SK-N-SH (cell line): Measurements from ENCODE around the gene KLF16.

Experiments used
- ELF1 ChIP-seq: IDR thresholded peaks from 2 replicates; pipeline ENCODE4 v1.4.0; 2012
- EP300 ChIP-seq, 2 experiments: IDR thresholded peaks; 2 replicates each; pipeline versions ENCODE4 v1.4.0 to v1.6.1; 2012; ENCODE audit warnings: borderline replicate concordance in 1 of 2, low read depth in 1 of 2, low read length in 1 of 2
- TF ChIP-seq, protein P1 (sequence below): IDR thresholded peaks from 2 replicates; pipeline ENCODE4 v1.6.1; 2012; ENCODE audit warnings: mild to moderate bottlenecking, low read depth, low read length, moderate library complexity
- TF ChIP-seq, protein P2 (sequence below): fragments of 200-600 bp; sonication (generic); IDR thresholded peaks from 2 replicates; pipeline ENCODE4 v1.6.1; 2017; ENCODE audit warnings: antibody characterized with exemption, mild to moderate bottlenecking, moderate library complexity

DNA sequence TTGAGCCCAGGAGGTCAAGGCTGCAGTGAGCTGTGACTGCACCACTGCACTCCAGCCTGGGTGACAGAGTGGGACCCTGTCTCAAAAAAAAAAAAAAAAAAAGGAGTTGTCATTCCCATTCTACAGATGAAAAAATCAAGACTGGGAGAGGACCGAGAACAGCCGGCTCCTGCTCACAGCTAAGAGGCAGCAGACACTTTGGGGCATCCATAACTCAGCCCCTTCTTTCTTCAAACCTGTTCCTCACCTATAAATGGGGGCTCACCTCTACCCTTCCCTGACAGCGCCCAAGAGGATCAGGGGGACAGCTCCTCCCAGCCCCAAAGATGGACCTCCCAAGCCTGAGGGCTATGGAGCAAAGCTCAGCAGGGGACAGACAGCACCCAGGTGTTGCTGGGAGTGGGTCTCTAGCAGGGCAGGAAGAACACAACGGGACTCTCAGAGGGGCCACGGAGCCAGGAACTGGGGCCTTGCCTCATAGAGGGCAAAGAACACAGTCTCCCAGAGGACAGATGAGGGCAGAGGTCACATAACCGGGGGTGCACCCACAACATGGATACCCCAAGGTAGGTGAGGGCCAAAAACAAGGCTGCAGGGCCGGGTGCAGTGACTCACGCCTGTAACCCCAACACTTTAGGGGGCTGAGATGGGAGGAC, 3.4 kb upstream of the KLF16 start:
- TF ChIP-seq, protein P1, sequence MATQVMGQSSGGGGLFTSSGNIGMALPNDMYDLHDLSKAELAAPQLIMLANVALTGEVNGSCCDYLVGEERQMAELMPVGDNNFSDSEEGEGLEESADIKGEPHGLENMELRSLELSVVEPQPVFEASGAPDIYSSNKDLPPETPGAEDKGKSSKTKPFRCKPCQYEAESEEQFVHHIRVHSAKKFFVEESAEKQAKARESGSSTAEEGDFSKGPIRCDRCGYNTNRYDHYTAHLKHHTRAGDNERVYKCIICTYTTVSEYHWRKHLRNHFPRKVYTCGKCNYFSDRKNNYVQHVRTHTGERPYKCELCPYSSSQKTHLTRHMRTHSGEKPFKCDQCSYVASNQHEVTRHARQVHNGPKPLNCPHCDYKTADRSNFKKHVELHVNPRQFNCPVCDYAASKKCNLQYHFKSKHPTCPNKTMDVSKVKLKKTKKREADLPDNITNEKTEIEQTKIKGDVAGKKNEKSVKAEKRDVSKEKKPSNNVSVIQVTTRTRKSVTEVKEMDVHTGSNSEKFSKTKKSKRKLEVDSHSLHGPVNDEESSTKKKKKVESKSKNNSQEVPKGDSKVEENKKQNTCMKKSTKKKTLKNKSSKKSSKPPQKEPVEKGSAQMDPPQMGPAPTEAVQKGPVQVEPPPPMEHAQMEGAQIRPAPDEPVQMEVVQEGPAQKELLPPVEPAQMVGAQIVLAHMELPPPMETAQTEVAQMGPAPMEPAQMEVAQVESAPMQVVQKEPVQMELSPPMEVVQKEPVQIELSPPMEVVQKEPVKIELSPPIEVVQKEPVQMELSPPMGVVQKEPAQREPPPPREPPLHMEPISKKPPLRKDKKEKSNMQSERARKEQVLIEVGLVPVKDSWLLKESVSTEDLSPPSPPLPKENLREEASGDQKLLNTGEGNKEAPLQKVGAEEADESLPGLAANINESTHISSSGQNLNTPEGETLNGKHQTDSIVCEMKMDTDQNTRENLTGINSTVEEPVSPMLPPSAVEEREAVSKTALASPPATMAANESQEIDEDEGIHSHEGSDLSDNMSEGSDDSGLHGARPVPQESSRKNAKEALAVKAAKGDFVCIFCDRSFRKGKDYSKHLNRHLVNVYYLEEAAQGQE: no peak
- TF ChIP-seq EP300 (IDR thresholded peaks at IDR 0.05; ENCODE audit: borderline replicate concordance in 1 of 2, low read depth in 1 of 2, low read length in 1 of 2) (no peak), ELF1 (no peak)
- TF ChIP-seq, protein P2, sequence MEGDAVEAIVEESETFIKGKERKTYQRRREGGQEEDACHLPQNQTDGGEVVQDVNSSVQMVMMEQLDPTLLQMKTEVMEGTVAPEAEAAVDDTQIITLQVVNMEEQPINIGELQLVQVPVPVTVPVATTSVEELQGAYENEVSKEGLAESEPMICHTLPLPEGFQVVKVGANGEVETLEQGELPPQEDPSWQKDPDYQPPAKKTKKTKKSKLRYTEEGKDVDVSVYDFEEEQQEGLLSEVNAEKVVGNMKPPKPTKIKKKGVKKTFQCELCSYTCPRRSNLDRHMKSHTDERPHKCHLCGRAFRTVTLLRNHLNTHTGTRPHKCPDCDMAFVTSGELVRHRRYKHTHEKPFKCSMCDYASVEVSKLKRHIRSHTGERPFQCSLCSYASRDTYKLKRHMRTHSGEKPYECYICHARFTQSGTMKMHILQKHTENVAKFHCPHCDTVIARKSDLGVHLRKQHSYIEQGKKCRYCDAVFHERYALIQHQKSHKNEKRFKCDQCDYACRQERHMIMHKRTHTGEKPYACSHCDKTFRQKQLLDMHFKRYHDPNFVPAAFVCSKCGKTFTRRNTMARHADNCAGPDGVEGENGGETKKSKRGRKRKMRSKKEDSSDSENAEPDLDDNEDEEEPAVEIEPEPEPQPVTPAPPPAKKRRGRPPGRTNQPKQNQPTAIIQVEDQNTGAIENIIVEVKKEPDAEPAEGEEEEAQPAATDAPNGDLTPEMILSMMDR: no peak
